NCI-H1694 treated with DMSO at 0.1 percent for 48 hours (cell line): ENCODE measurements around the gene FGD2.
A peak's percentile ranks its signal among the peaks of the same experiment; 100 is the strongest.
"Not testable (repeated sequence)": the region's sequence is repeated elsewhere in the genome, so short reads cannot be mapped to it uniquely, and the experiment has no call there.

Experiments
- DNase-seq: peaks from one replicate; lab custom pipeline; 2025; lab: John Stamatoyannopoulos, UW

FGD2 gene

DNA sequence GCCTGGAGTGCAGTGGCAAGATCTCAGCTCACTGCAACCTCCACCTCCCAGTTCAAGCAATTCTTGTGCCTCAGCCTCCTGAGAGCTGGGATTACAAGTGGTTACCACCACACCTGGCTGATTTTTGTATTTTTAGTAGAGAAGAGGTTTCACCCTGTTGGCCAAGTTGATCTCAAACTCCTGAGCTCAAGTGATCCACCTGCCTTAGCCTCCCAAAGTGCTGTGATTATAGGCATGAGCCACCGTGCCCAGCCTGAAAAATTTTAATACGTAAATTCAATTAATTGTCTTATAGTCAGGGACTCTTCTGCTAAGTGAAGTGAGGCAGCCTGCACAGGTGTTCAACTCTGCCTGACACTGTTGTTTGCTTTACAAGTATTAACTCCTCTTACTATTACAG is 15.1 kb upstream of the FGD2 start:
- DNase-seq = not testable (repeated sequence)

DNA sequence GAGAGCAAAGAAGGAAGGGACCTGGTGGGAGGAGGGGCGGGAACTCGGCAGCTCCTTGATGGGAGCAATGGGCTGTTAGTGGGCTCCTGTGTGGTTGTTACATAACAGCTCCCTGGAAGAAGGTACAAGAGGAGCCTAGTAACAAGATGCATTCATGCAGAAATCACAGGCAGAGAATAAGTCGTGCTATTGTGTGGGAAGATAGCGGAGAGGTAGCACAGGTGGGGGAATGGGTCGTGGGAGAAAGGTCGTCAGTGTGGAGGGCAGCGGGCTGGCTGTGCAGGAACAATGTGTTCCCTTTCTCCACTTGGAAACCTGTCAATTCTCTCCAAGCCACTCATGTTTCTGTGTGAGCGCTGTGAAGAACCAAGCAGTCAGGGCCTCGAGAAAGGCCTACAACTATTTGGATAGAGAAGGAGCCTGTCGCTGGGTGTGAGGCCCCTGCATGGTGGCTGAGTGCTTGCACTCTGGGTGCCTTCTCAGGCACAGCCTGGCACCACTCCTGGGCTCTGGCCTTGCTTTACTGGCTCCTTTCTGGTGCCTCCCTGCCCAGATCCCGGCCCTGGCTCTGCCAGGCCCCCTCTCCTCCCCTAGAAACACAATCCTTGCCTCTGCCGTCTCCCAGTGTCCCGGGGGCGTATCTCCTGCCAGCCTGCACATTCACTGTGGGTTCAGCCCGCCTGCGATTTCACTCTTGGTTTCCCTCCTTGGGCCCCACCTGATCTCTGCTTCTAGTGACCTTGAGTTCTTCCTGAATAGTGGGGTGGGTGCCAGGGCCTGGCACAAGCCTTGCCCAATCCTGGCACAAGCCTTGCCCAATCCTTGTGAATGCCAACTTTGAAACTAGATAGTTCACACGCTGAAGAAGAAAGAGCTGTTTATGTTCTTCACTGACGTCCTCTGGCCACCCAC is 7.4 kb upstream of the FGD2 start:
- DNase-seq = no peak

- no peak for DNase-seq
Observed at GRCh38 chr6:36998723-36999038, 6.8 kb upstream of the FGD2 start.

GRCh38 chr6:36999061-36999750 is 6.2 kb upstream of the FGD2 start:
- DNase-seq = peak; percentile 54

GRCh38 chr6:36999751-37000125 is 5.7 kb upstream of the FGD2 start:
- DNase-seq = no peak

GRCh38 chr6:37004044-37004980 is 1.1 kb upstream of the FGD2 start:
- DNase-seq = no peak

GRCh38 chr6:37005827-37006567 is 542 bp downstream of the FGD2 start:
- no peak for DNase-seq

DNA sequence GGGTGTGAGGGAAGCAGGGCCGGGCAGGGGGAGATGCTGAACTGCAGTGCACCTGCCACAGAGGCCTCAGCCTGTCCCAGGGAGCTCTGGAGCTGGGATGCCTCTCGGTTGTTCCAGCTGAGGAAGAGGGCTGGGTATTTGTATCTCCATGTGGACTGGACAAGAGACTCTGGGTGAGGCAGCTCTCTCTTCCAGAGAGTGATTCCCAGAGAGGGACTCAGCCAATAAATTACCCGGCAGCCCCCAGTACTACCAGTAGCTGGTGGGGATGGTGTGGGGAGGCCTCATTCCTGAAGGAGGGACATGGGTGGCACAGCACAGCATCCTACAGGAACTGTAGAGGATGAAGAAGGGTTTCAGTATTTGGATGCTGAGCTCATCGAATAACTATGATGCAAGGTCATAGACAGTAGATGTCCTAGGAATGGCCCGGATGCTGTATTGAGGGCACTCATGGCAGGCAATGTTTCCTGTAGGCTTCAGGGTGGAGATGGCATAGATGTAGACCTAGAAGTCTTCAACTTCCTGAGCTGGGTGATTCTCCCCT is 1.4 kb downstream of the FGD2 start:
- DNase-seq = no peak

DNA sequence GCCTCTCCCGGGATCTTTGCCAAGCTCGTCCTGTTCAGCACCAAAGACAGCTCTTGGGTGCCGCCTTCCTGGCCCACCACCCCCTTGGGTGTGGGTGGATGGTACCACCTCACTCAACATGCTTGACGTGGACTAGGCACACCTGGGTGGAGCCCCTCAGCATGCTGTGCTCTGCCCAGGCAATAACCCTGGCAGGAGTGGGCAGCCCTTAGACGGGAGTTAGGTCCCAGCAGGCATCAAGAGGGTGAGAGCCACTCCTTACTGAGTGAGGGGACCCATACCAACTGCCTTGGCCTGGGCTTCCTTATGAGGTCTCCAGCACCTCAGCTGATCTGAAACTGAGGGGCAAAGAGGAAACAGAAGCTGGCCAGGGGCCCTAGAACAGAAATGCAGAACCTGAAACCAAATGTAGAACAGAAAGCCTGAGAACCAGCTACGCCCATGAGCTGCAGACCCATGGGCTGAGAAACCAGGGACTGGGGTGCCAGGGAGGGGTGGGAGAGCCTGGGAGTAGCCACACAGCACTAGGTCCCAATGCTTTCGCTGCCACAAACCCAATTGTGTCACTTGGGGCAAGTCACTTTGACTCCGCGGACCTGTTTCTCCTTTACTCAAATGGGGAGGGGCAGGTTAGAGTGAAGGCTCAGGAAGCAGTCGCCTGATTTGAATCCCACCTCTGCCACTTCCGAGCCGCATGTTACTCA is 2.0 kb downstream of the FGD2 start:
- DNase-seq = no peak

DNA sequence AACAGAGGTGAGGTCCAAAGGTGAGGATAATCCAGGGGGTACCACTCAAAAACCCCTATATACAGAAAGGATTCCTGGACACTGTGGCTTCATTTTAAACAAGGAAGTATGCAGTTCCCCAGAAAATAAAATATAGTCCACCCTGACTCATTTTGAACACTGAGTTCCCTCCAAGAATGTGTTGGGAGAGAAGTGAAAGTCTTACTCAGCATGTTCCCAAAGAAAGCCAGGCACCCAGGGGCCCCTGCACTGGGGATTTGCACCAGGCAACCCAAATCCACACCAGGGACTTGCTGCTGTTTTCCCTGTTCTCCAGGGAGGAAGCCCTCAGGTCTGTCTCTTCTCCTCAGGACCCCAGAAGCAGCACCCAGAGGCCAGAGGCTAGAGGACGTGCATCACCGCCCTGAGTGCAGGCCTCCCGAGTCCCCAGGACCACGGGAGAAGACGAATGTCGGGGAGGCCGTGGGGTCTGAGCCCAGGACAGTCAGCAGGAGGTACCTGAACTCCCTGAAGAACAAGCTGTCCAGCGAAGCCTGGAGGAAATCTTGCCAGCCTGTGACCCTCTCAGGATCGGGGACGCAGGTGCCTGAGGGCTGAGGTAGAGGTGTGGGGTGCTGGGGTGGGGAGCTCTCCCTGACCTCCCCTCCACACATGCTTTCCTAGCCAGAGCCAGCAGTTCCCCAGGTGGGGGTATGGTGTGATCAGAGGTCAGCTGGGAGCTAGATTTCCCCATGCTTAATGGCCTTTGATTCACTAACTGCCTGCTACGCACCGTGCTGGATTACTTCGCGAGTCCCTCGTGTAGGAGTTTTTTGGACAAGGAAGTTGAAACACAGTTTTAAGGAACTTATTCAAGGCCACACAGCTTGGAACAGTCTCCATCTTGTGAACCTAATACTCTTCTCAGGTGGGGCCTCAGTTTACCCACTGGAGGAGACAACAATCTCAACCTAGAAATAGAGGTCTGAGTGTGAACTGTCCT is 3.3 kb downstream of the FGD2 start:
- DNase-seq = no peak

- no peak for DNase-seq
Observed at GRCh38 chr6:37010402-37010892, 5.0 kb downstream of the FGD2 start.

DNA sequence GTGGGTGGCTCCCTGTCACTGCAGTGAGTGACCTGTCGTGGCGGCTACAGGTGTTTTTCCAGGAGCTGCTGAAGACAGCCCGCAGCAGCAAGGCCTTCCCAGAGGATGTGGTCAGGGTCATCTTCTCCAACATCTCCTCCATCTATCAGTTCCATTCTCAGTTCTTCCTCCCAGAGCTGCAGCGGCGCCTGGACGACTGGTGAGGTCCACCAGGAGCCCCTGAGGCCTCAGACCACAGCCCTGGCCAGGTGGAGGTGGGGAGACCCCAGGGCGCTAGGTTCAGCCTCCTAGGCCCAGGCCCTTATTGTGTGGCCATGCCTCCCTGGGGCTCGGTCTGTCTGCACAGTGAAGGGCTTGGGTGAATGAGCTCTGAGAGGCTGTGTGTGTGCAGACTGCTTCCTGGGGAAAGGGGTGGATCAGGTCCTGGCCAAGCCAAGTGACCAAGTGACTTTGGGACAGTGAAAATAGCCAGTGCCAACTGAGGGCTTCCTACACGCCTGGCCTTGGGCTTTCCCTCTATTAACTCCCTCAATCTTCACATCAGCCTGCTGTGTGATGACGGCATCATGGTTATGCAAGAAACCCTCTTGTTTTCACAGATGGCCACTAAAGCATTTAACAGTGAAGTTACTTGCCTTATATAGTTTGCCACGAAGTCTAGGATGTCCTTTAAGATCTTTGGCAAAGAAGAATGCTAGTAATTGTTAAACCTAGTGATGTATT is 6.4 kb downstream of the FGD2 start:
- no peak for DNase-seq

- DNase-seq = no peak
Observed at GRCh38 chr6:37013516-37014491, 8.3 kb downstream of the FGD2 start.

DNA sequence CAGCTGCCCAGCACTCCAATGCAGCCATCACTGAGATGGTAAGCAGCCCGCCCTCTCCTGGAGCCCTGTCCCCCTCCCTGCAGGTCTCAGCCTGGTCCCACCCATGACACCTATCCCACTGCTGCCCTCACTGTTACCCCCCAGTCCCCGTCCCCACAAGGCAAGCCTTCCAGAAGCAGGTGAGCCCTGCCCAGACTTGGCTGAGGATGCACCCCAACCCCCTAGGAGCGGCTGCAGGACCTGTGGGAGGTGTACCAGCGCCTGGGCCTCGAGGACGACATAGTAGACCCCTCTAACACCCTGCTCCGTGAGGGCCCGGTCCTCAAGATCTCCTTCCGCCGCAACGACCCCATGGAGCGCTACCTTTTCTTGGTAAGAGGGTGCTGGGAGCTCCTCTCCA is 9.2 kb downstream of the FGD2 start:
- no peak for DNase-seq

GRCh38 chr6:37015532-37015931 is 10.1 kb downstream of the FGD2 start:
- DNase-seq = no peak

GRCh38 chr6:37016995-37017394 is 11.5 kb downstream of the FGD2 start:
- DNase-seq = no peak

DNA sequence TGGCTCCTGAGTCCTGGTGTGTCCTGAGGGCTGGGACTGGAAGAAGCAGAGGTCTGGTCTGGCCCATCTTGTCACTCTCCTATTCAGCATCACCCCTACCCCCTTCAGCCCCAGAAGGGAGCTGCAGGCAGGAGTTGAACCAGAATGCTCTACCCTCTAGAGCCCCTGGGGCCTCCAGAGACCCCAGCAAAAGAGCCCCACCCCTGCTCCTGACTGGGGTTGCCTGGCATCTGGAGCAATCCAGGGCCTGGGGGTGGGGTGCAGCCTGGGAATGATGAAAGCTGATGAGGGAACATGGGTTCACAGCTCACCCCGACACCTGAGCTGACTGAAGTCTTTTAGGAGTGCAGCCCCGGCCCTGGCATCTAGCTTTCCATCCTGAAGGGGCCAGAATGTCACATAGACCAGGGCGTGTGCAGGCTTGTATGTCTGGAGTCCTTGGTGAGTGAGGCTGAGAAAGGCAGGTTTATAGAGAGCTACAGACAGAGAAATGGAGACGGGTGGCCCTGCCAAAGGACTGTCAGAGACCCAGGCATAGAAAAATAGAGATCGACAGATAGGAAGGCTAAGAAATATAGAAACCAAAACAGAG is 12.2 kb downstream of the FGD2 start:
- no peak for DNase-seq
